Measurements from ENCODE around the gene SGK1.
"Not testable (repeated sequence)": the region's sequence is repeated elsewhere in the genome, so short reads cannot be mapped to it uniquely, and the experiment has no call there.

SGK1 gene

DNA sequence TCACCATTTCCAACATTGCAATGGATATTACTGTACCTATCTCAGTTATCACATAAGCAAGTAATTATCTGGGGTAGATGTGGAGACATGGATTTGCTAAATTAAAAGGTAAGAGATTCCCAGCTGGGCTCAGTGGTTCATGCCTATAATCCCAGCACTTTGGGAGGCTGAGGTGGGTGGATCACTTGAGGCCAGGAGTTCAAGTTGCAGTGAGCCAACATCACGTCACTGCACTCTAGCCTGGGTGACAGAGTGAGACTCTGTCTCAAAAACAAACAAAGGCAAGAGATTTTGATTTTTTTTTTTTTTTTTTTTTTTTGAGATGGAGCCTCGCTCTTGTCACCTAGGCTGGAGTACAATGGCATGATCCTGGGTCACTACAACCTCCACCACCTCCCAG, 62.6 kb downstream of the SGK1 start:
- DNase-seq (ENCODE audit: low read depth in 1 of 2, low spot score in 1 of 2) = not testable (repeated sequence)

DNA sequence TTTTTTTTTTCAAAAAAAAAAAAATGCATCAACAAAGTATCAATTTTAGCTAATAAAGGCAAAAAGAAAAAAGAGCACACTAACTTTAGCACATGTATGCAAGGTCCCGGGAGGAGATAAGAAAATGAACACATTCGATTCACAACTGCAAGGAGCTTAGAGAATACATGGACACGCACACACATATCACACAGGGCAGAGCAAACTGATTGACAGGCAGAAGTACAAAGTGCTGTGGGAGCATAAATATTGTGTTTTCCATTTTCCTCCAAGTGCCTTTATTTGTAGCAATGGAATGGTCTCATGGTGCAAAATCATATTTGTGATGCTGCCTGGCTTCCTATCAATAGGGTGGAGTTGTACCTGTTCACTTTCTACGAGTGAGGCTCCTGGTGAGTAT, 63.8 kb downstream of the SGK1 start:
- no peak for DNase-seq (ENCODE audit: low read depth in 1 of 2, low spot score in 1 of 2)

DNA sequence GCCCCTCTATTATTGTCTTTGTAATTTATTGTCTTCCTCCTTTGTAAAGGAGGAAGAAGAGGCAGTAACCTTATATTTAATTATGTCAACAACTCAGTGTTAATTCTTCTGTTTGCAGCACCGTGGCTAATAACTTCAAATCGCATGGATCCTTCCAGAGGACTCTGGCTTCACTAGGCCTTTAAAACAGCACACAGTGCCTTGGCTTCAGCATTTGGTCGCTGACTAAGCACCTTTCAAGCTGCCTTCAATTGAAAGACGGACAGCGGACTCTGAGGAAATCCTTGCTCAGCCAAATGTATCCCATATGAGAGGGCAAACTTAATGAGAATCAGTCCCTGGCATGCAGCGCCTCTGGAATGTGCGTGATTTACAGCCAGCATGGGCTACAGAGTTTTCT, 64.2 kb downstream of the SGK1 start:
- DNase-seq (ENCODE audit: low read depth in 1 of 2, low spot score in 1 of 2) = no peak

DNA sequence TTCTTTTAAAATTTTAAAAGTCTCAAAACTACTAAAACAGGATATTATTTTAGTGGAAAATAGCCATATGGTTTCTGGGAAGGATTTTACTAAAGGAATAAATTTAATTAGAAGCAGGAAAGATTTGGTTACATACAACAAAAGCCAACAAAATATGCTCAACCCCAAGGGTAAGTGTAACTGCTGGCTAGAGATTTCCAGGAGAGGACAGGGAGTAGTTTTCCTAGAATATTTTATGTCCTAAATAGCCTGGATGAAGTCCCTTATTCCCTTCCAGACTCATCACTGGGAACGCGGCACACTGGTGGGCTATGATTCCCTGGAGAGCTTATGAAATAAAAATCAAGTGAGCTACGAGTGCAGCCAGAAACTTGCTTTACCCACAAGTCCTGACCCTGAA, 66.6 kb downstream of the SGK1 start:
- DNase-seq (ENCODE audit: low read depth in 1 of 2, low spot score in 1 of 2) = no peak

DNA sequence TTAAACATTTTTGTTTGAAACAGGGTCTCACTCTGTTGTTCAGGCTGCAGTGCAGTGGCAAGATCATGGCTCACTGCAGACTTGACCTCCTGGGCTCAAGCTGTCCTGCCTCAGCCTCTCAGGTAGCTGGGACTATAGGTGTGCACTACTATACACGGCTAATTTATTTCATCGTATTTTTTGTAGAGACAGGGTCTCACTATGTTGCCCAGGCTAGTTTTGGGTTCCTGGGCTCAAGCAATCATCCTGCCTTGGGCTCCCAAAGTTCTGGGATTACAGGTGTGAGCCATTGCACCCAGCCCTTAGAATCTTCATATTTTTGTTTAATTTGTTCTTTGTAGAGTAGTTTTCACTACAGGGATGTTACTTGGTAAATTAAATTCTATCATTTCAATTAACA, 67.1 kb downstream of the SGK1 start:
- no peak for DNase-seq (ENCODE audit: low read depth in 1 of 2, low spot score in 1 of 2)

DNA sequence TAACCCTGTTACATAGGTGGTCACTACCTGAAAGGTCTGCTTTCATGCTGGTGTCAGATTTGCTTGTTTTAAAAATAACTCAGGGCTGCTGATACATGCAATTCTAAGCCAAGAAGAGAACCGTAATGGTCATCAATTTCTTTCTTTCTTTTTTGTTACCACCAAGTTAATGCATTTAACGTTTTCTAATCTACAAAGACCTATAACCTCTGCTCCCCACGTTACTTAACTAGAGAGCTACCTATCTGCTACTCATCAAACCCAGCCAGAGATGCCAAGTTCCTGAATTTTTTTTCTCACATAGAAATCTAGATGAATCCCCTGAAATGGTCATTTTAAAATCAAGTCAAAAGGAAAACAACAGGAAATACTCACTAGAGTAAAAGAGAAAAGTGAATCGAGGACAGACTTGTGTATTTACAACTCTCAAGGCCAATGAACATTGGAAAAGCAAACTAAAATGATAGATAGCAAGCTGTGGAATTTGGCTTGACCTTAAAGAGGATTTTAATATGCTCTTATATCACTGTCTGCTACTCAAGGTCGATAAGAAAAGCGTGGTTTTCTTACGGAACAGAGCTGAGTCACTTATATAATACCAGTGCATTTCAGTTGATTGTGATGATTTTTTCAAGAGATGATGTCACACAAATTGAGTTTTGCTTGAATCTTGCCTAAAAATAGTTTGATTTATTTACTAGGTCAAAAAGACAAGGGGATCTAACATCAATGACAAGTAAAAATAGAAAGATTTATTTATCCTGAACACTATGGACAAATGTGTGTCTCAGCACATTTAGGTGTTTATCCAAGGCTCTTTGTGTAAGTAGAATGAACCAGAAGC, 67.9 kb downstream of the SGK1 start:
- no peak for DNase-seq (ENCODE audit: low read depth in 1 of 2, low spot score in 1 of 2)

DNA sequence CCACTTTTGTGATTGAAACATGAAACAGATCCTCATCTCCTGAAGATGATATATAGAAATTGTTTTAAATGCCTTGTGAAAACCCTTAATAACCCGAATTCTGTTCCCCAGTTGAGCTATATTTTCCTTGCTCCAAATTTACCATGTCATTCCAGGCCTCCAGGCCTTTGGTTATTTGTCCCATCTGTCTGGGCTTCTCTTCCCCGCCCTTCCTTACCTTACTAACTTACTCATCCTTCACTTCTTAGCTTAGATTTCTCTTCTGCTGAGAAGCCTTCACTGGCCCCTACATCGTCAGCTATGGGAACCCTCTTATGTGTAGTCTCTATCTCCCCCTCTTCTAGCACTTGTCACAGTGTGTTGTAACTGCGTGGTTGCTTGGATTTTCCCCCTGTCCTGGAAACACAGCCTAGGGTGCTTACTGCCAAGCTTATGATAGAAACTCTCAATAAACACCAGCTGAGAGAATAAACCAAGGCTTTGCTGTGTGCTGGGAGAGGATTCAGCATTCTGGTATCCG, 68.6 kb downstream of the SGK1 start:
- no peak for DNase-seq (ENCODE audit: low read depth in 1 of 2, low spot score in 1 of 2)

DNA sequence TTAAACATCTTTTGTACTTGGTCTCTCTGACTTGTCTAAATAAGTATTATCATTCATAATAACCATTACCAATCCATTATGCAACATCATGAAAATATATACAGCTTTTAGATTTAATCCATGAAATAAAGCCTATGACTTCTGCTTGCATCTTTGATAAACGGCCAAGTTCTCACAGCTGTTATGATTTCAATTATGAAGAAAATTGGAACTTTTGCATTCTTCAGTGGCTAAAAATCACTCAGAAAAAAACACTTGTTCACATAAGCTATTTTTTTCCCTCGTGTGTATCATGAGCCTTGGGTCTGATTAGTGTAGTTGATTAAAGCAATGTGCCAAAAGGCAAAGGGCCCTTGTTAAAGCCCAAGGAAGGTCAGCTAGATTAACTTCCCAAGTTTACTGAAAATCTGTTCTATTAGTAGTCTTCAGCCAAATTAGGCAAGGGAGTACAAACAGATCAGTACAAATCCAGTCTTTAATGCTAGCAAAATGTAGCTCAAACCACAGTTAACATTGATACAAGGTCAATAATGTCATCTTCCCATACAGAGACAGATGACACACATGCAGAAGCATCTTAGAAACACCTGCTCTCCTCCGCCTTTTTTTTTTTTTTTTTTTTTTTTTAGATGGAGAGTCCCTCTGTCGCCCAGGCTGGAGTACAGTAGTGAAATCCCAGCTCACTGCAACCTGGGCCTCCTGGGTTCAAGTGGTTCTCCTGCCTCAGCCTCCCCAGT, 69.9 kb downstream of the SGK1 start:
- DNase-seq (ENCODE audit: low read depth in 1 of 2, low spot score in 1 of 2) = no peak

DNA sequence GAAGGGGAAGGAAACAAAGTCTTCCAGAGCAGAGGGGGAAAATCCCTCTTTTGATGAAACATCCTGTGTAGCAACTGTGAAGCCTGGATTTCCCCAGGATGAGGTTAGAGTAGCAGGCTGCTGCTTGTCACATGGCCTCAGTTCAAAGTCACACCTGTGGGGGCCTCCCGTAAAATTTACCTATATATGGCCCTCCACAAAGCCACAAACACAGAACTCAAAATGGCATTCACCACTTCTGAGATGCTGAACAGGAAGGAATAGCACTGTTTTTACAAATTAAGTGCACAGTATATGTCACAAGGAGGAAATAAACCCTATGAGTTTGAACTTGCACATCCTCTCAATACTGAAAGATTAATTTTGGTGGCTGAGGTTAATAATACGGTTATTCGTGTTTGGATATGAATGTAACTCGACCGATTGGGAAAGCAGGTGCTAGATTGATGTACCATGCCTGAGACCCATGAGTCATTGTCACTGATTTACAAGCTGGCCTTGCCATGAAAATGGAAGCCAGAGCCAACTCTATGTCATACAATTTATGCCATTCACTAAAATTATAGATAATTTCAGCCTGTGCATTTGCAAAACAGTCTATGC, 70.6 kb downstream of the SGK1 start:
- peak; percentile 33 to 35 for DNase-seq (ENCODE audit: low read depth in 1 of 2, low spot score in 1 of 2)

DNA sequence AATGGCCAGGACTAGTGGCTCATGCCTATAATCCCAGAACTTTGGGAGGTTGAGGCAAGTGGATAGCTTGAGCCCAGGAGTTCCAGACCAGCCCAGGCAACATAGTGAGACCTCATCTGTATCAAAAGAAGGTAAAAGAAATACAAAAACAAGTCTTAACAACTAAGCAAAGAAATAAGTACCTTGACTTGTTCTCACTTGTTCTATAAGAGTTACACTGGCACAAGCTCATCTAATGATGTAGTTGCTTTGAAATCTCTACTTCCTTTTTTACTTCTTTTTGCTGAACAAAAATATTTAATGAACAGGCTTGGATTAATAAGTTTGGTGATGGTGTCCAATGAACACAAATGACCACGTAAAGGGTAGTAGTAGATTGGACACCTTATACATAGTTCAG, 72.2 kb downstream of the SGK1 start:
- no peak for DNase-seq (ENCODE audit: low read depth in 1 of 2, low spot score in 1 of 2)

DNA sequence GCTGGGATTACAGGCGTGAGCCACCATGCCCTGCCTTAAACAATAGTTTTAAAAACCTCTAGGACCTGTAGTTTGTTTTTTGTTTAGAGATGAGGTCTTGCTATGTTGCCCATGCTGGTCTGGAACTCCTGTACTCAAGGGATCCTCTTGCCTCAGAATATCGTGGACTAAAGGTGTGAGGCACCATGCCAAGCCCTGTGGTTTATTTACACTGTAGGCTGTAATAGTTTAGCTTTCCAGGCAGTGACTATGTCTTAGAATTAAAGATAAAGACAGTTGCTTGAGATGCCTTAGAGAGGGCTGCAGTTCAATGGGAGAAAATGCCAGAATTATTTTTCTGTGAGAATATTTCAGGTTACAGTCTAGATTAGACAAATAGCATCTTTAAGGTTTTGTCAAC, 72.9 kb downstream of the SGK1 start:
- DNase-seq (ENCODE audit: low read depth in 1 of 2, low spot score in 1 of 2) = no peak

DNA sequence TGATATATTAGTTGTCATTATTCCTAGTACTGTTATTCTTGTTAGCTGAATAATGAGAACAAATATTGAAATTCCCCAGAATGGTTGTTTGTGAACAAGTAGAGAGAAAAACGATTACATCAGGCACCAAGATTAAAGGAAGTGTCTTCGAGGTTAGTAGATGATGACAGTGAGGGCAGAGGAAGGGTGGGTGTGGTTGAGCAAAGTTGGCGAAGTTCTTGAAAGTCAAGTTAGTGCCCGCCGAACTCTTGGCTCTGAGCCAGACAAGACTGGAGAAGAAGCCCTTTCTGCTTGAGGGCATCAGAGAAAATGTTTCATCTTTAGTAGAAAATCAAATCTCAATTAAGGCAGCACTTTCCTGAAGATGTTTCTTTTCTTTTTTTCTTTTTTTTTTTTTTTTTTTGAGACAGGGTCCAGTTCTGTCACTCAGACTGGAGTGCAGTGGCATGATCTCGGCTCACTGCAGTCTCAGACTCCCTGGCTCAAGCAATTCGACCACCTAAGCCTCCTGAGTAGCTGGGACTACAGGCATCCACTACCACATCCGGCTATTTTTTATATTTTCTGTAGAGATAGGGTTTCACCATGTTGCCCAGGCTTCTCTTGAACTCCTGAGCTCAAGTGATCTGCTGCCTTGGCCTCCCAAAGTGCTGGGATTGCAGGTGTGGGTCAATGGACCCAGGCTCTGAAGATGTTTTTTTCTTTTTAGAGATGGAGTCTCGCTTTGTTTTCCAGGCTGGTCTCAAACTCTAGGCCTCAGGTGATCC, 77.1 kb downstream of the SGK1 start:
- DNase-seq (ENCODE audit: low read depth in 1 of 2, low spot score in 1 of 2) = peak; percentile 42 to 74

DNA sequence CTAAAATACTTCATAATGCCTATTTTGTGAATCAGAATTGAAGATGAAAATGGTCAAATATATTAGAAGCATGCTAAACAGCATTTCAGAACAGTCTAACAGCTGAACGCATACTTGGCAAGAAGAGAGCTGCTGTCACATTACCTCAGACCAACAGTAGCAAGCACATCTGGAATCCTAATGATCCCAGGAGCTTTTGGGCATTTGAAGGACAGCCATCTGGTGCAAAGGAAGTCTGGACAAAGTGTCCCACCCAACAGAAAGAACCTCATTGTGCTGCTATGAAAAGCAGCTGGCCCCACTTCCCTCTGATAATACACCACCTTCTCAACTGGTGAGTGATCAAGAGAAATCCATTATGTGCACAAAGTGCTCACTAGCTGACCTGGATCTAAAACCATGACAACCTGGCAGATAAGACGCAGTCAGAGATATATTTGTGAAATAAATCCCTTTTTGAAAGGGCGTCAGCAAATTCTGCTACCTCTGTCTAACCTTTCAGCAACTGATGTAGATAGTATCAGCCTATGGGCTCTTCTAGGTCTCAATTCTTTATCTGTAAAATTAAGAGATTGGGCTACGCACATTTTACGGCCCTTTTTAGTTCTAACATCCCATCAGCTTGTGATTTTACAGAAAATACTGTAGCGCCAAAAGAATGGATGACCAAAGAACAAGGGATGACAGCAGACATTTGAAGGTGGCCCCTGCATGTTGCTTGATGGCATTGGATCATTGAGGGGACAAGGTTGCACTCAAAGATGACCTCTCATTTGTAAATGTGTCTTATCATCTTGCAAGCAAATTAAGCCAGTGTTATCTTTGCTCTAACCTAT, 78.7 kb downstream of the SGK1 start:
- no peak for DNase-seq (ENCODE audit: low read depth in 1 of 2, low spot score in 1 of 2)

DNA sequence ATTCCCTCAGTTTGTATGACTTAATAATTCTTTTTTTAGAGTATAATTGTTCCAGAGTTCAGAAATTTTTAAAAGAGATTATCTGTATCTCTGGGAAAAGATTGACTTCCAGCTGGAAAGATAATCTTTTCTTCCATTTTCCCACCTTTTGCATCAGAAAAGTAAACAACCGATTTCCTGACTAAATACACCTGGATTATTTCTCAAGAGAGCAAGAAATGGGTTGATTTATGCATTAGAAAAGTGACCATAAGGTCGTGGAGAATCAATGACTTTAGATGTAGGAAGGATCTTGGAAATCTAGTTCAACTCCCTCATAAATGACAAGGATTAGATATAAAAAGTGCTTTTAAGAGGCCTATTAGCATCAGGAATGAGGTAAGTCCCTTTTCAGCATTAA, 79.9 kb downstream of the SGK1 start:
- DNase-seq (ENCODE audit: low read depth in 1 of 2, low spot score in 1 of 2) = no peak

DNA sequence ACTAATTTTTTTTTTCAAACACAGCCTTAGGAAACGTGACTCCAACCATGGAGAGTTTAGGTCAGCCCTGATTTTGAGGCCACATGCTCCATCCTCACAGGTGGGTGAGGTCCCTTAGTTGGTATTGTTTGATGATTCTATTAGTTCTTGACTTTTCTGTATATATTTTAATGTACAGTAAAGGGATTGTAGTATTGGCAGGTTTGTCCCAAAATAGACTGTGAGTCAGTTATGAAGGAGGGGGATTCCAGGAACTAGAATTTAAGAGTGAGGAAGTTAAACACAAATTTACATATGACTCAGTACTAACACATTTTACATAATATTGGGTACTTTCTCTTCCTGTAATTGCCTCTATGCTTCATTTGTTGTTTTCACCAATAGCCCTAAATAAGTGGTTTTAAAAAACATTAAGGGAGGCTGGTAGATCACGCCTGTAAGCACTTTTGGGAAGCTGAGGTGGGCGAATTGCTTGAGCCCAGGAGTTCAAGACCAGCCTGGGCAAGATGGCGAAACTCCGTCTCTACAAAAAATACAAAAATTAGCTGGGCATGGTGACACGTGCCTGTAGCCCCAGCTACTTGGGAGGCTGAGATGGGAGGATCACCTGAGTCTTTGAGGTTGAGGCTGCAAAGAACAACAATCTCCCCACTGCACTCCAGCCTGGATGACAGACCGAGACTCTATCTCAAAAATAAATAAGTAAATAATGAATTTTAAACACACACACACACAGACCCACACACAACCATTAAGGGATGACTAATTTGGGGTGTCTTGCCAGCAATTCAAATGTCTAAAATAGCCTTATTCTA, 81.8 kb downstream of the SGK1 start:
- DNase-seq (ENCODE audit: low read depth in 1 of 2, low spot score in 1 of 2) = no peak

DNA sequence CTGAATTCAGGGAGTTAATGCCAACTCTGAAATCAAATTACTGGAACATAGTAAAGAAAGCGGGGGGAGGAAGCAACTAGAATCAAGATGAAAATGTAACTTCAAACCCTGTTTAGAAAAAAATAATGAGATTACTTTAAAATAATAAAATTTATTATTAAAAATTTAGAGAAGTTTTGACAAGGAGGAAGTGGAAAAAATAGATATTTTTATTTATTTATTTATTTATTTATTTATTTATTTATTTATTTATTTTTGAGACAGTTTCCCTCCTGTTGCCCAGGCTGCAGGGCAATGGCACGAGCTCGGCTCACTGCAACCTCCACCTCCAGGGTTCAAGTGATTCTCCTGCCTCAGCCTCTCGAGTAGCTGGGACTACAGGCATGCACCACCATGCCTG, 82.6 kb downstream of the SGK1 start:
- not testable (repeated sequence) for DNase-seq (ENCODE audit: low read depth in 1 of 2, low spot score in 1 of 2)

DNA sequence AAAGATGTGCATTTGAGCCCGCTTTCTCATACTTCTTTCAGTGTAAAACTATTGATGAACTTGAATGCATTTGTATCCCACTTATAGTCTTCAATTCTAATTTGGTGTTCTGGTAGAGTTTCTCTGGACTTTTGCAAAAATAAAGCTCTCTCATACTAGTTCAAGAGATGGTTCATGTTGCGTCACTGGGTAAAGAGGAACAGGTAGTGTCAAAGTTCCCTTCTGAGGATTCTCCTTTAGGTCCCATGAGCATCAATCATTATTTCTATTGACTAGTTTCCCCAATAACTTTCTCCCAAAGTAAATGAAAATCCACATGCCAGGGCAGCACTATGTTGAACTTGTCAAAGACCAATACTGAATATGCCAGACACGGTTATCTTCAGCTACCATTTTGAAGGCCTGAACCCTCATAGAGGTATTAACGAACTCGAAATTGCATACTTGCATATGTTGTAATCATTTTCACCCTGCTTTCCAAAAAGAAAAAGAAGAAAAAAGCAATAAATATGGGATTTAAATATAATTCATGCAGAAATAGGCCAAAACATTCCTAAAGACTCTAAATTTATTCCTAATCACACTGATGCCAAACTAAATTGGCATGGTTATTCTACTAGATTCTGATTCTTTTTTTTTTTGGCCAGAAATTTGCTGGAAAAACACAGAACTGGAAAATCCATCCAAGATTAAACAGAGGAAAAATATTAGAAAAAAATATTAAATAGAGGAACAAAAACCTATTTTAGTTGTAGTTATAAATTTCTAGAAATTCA, 84.5 kb downstream of the SGK1 start:
- DNase-seq (ENCODE audit: low read depth in 1 of 2, low spot score in 1 of 2) = no peak

DNA sequence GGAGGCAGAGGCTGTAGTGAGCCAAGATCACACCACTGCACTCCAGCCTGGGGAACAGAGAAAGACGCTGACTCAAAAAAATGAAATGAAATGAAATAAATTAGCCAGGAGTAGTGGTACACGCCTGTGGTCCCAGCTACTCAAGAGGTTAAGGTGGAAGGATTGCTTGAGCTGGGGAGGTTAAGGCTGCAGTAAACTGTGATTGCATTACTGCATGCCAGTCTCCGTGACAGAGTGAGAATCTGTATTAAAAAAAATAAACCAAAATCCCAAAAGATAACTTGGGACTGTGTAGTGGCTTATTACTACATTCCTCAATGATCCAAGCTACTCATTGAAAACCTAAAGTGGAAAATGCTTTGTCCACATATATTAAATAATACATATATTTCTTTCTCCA, 87.0 kb downstream of the SGK1 start:
- DNase-seq (ENCODE audit: low read depth in 1 of 2, low spot score in 1 of 2) = no peak

Measured in stimulated activated CD4-positive, alpha-beta T cell treated with anti-CD3 and anti-CD28 coated beads, Interleukin-15, amount 100 ng/mL, for 1 hour (primary cell).